ENCODE data around the gene MAN1C1.

DNA sequence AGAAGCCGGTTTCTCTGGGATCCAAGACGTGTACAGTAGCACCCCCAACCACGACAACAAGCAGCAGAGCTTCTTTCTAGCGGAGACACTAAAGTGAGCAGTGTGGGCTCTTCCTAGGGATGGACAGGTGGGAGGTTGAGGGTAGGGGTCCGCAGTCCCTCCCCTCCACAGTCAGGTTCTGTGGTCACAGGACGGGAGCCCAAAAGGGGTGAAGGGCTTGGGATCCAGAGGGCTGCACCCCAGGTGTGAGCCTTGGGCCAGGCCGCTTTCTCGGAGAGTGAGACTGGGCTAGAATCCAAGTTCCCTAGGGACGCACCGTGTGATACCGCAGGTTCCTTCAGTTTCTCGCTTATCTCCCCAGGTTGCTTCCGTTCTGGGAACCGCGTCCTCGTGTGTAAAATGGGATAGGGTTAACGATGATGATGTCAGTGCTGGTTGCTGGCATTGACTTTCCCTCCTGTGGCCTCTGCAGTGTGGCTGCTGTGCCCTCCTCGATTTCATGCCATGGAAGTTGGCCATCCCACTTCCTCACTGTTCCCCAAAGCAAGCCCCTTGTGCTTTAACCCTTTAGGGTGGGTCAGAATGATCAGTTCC is 166.1 kb downstream of the MAN1C1 start:
- TF ChIP-seq, protein P1, sequence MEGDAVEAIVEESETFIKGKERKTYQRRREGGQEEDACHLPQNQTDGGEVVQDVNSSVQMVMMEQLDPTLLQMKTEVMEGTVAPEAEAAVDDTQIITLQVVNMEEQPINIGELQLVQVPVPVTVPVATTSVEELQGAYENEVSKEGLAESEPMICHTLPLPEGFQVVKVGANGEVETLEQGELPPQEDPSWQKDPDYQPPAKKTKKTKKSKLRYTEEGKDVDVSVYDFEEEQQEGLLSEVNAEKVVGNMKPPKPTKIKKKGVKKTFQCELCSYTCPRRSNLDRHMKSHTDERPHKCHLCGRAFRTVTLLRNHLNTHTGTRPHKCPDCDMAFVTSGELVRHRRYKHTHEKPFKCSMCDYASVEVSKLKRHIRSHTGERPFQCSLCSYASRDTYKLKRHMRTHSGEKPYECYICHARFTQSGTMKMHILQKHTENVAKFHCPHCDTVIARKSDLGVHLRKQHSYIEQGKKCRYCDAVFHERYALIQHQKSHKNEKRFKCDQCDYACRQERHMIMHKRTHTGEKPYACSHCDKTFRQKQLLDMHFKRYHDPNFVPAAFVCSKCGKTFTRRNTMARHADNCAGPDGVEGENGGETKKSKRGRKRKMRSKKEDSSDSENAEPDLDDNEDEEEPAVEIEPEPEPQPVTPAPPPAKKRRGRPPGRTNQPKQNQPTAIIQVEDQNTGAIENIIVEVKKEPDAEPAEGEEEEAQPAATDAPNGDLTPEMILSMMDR (IDR thresholded peaks at IDR 0.05): no peak
- no peak for TF ChIP-seq EZH2 (IDR thresholded peaks at IDR 0.05; ENCODE audit: borderline replicate concordance, insufficient read depth, low read depth, low read length, poor library complexity, severe bottlenecking)
